ENCODE measurements around the gene INPP4A. TPM values are rescaled to one million over a fixed set of nuclear protein-coding genes. Genes with fewer than 3 reads are reported as not detected.

Gene INPP4A
- total and polyA plus RNA-seq, 10 of the 15 experiments (the other 5 are each of a cell fraction or from before 2014, with no cell fraction given), result 4.7 to 62.3 (median 36.9) TPM

- TF ChIP-seq DPF2 (IDR thresholded peaks at IDR 0.05) (0 out of 2 replicates have a peak, but pooled peaks have one; percentile 43), ZNF592 (IDR thresholded peaks at IDR 0.05) (no peak), ATF2 (IDR thresholded peaks at IDR 0.05; ENCODE audit: low read length) (no peak), RAD21 (IDR thresholded peaks at IDR 0.05; ENCODE audit: insufficient read depth, low read depth, low read length) (no peak), CEBPZ (IDR thresholded peaks at IDR 0.05; ENCODE audit: low read depth, low read length) (no peak), CBX5 (IDR thresholded peaks at IDR 0.05; ENCODE audit: low read depth) (no peak), SKIL (IDR thresholded peaks at IDR 0.05; ENCODE audit: low read depth, poor library complexity, severe bottlenecking) (no peak), CBFB (IDR thresholded peaks at IDR 0.05; ENCODE audit: low read depth) (no peak)
- TF ChIP-seq, protein P1, sequence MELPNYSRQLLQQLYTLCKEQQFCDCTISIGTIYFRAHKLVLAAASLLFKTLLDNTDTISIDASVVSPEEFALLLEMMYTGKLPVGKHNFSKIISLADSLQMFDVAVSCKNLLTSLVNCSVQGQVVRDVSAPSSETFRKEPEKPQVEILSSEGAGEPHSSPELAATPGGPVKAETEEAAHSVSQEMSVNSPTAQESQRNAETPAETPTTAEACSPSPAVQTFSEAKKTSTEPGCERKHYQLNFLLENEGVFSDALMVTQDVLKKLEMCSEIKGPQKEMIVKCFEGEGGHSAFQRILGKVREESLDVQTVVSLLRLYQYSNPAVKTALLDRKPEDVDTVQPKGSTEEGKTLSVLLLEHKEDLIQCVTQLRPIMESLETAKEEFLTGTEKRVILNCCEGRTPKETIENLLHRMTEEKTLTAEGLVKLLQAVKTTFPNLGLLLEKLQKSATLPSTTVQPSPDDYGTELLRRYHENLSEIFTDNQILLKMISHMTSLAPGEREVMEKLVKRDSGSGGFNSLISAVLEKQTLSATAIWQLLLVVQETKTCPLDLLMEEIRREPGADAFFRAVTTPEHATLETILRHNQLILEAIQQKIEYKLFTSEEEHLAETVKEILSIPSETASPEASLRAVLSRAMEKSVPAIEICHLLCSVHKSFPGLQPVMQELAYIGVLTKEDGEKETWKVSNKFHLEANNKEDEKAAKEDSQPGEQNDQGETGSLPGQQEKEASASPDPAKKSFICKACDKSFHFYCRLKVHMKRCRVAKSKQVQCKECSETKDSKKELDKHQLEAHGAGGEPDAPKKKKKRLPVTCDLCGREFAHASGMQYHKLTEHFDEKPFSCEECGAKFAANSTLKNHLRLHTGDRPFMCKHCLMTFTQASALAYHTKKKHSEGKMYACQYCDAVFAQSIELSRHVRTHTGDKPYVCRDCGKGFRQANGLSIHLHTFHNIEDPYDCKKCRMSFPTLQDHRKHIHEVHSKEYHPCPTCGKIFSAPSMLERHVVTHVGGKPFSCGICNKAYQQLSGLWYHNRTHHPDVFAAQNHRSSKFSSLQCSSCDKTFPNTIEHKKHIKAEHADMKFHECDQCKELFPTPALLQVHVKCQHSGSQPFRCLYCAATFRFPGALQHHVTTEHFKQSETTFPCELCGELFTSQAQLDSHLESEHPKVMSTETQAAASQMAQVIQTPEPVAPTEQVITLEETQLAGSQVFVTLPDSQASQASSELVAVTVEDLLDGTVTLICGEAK (IDR thresholded peaks at IDR 0.05; ENCODE audit: borderline replicate concordance), result 0 out of 2 replicates have a peak, but pooled peaks have one; percentile 11
- TF ChIP-seq, protein P2, sequence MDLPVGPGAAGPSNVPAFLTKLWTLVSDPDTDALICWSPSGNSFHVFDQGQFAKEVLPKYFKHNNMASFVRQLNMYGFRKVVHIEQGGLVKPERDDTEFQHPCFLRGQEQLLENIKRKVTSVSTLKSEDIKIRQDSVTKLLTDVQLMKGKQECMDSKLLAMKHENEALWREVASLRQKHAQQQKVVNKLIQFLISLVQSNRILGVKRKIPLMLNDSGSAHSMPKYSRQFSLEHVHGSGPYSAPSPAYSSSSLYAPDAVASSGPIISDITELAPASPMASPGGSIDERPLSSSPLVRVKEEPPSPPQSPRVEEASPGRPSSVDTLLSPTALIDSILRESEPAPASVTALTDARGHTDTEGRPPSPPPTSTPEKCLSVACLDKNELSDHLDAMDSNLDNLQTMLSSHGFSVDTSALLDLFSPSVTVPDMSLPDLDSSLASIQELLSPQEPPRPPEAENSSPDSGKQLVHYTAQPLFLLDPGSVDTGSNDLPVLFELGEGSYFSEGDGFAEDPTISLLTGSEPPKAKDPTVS (IDR thresholded peaks at IDR 0.05; ENCODE audit: low read depth, low read length), result no peak
Observed at GRCh38 chr2:98473995-98474780, 29.5 kb downstream of the INPP4A start (continued).

Measured in GM12878 (cell line).